GM06990 (cell line): ENCODE results near the gene TCF3.
"Not testable (repeated sequence)": the region's sequence is repeated elsewhere in the genome, so short reads cannot be mapped to it uniquely, and the experiment has no call there.

Experiments
- DNase-seq: peaks from one replicate; pipeline ENCODE4 v3.0.0-alpha.2; 2011; ENCODE audit not compliant: insufficient read length; ENCODE audit errors: extremely low read depth
- H3K27me3 ChIP-seq: replicated peaks from 2 replicates; pipeline ENCODE4 v1.6.0; 2011; ENCODE audit warnings: low read length; ENCODE audit not compliant: control insufficient read depth, insufficient read depth
- H3K36me3 ChIP-seq: 2 replicates; pipeline ENCODE4 v1.5.1; 2011; ENCODE audit warnings: low read length; ENCODE audit not compliant: control insufficient read depth, insufficient read depth
- H3K4me3 ChIP-seq: replicated peaks from 2 replicates; pipeline ENCODE4 v1.5.1; 2011; ENCODE audit warnings: low read depth, mild to moderate bottlenecking, control low read depth, low read length
- CTCF ChIP-seq: IDR thresholded peaks from 2 replicates; pipeline ENCODE4 v1.5.1; 2011; ENCODE audit warnings: low read length, control low read depth, mild to moderate bottlenecking, inconsistent platforms; ENCODE audit not compliant: insufficient read depth, poor library complexity, severe bottlenecking

TCF3 gene

GRCh38 chr19:1668486-1669270 is 16.3 kb upstream of the TCF3 start:
- Histone ChIP-seq H3K4me3 (peak overlapping the region; percentile 51), H3K27me3 (no peaks in the 10 kb centered on the region), H3K36me3 (no peaks in the 10 kb centered on the region)
- no peak for TF ChIP-seq CTCF
- DNase-seq, result peak; percentile 80

- Histone ChIP-seq H3K36me3 (no peaks in the 10 kb centered on the region), H3K4me3 (peak overlapping the region; percentile 51), H3K27me3 (no peaks in the 10 kb centered on the region)
- no peak for TF ChIP-seq CTCF
- no peak for DNase-seq
These were observed 15.7 kb upstream of the TCF3 start for GRCh38 chr19:1668048-1668485.

- H3K36me3 ChIP-seq, result no peaks in the 10 kb centered on the region
- H3K4me3 ChIP-seq, result no peak overlapping the region
- H3K27me3 ChIP-seq, result no peaks in the 10 kb centered on the region
- peak; percentile 75 for DNase-seq
- TF ChIP-seq CTCF, result no peak
These were observed 13.2 kb upstream of the TCF3 start for GRCh38 chr19:1665565-1666047.

- H3K4me3 ChIP-seq, result no peak overlapping the region
- TF ChIP-seq CTCF, result no peak
- DNase-seq, result peak; percentile 76
- no peaks in the 10 kb centered on the region for H3K36me3 ChIP-seq
- no peaks in the 10 kb centered on the region for H3K27me3 ChIP-seq
These were observed 11.4 kb upstream of the TCF3 start for GRCh38 chr19:1663852-1664251.

GRCh38 chr19:1663227-1663626 is 10.8 kb upstream of the TCF3 start:
- H3K4me3 ChIP-seq, DNase-seq, H3K36me3 ChIP-seq, H3K27me3 ChIP-seq: not testable (repeated sequence)

GRCh38 chr19:1661995-1662394 is 9.6 kb upstream of the TCF3 start:
- no peaks in the 10 kb centered on the region for H3K27me3 ChIP-seq

More at GRCh38 chr19:1661995-1662394, 9.6 kb upstream of the TCF3 start:
- H3K4me3 ChIP-seq, result no peak overlapping the region
- no peaks in the 10 kb centered on the region for H3K36me3 ChIP-seq
- DNase-seq, result no peak
- TF ChIP-seq CTCF, result no peak
